Panc1 (cell line): Measurements from ENCODE around the gene SCAMP5. TPM values are rescaled to one million over a fixed set of nuclear protein-coding genes. Genes with fewer than 3 reads are reported as not detected.

Experiments used
- ATAC-seq: fragments of 200-7000 bp; cut with Tn5 transposase; 2 replicates; pipeline ENCODE4 v1.9.1; 2020; ENCODE audit warnings: mild to moderate bottlenecking, moderate library complexity
- BruUV-seq: library from RNA; stranded (reverse); fragments of 400-500 nt; replicated peaks from 2 replicates; lab custom pipeline; 2021; lab: Mats Ljungman, UMichigan
- CTCF ChIA-PET: fragments of 300-600 bp; sonication (Branson Sonifier 250); formaldehyde crosslinking; loops from one replicate; lab custom pipeline; 2022; ENCODE audit warnings: antibody characterized with exemption; lab: Charles Lee
- POLR2A ChIA-PET: fragments of 300-600 bp; sonication (Branson Sonifier 250); formaldehyde crosslinking; loops from one replicate; lab custom pipeline; 2022; ENCODE audit warnings: antibody characterized with exemption; lab: Charles Lee
- DNase-seq: peaks from one replicate; pipeline ENCODE4 v3.0.0-alpha.2; 2010; ENCODE audit warnings: low read depth, low spot score
- H3K27ac ChIP-seq: 2 replicates; pipeline ENCODE4 v1.5.1; 2011; ENCODE audit warnings: mild to moderate bottlenecking, low read length, inconsistent platforms
- H3K27me3 ChIP-seq: fragments of 200-500 bp; sonication (Bioruptor generic); 2 replicates; pipeline ENCODE4 v1.6.0; 2014; ENCODE audit warnings: low read length, inconsistent platforms; ENCODE audit not compliant: control insufficient read depth, insufficient read depth
- H3K36me3 ChIP-seq: fragments of 200-500 bp; sonication (Bioruptor generic); 2 replicates; pipeline ENCODE4 v1.5.1; 2014; ENCODE audit warnings: inconsistent platforms, mild to moderate bottlenecking, low read length, moderate library complexity; ENCODE audit not compliant: control insufficient read depth, insufficient read depth
- H3K4me1 ChIP-seq: 2 replicates; pipeline ENCODE4 v1.5.1; 2011; ENCODE audit warnings: inconsistent platforms, mild to moderate bottlenecking, low read length, moderate library complexity; ENCODE audit not compliant: control insufficient read depth, insufficient read depth
- H3K4me3 ChIP-seq, 2 experiments: 2 replicates each; pipeline ENCODE4 v1.5.1; 2011 to 2012; ENCODE audit warnings: low read depth in 2 of 2, low read length in 2 of 2, mild to moderate bottlenecking in 2 of 2, inconsistent platforms in 1 of 2, moderate library complexity in 1 of 2
- H3K9me3 ChIP-seq: fragments of 200-500 bp; sonication (Bioruptor generic); 2 replicates; pipeline ENCODE4 v1.5.1; 2014; ENCODE audit warnings: low read depth, mild to moderate bottlenecking, inconsistent platforms, low read length, moderate library complexity; ENCODE audit not compliant: control insufficient read depth, insufficient read depth
- POLR2AphosphoS5 ChIP-seq: IDR thresholded peaks from 2 replicates; pipeline ENCODE4 v1.6.1; 2012; ENCODE audit warnings: mild to moderate bottlenecking, low read depth, low read length, moderate library complexity
- SIN3A ChIP-seq: IDR thresholded peaks from 2 replicates; pipeline ENCODE4 v1.6.1; 2012; ENCODE audit warnings: low read depth, mild to moderate bottlenecking, low read length, moderate library complexity, borderline replicate concordance; ENCODE audit not compliant: insufficient read depth
- TCF7L2 ChIP-seq: IDR thresholded peaks from 2 replicates; pipeline ENCODE4 v1.6.1; 2011; ENCODE audit warnings: mild to moderate bottlenecking, low read depth, low read length, inconsistent platforms
- in situ Hi-C: cut with HindIII; loops from 2 replicates; pipeline ENCODE4 v1.10.0; 2016; ENCODE audit warnings: low sequenced_read_pairs, low pct_unique_long_range_greater_than_20kb
- intact Hi-C: fragments of 100-400 bp; cut with micrococcal nuclease; formaldehyde crosslinking; loops from one replicate; pipeline ENCODE4 v1.10.0; 2022; ENCODE audit not compliant: unreplicated experiment
- total RNA-seq: library from RNA; stranded (reverse); gene quantifications from one replicate; pipeline ENCODE4 v1.2.1, GENCODE V29; 2021; ENCODE audit not compliant: unreplicated experiment
- TF ChIP-seq, protein P1 (sequence below), 2 experiments: IDR thresholded peaks; 2 replicates each; pipeline ENCODE4 v1.6.1; 2011 to 2012; ENCODE audit warnings: low read depth in 2 of 2, control low read depth in 1 of 2, low read length in 1 of 2, mild to moderate bottlenecking in 1 of 2, moderate library complexity in 1 of 2; ENCODE audit not compliant: insufficient read depth in 1 of 2
- TF ChIP-seq, protein P2 (sequence below): fragments of 450-650 bp; IDR thresholded peaks from 2 replicates; pipeline ENCODE4 v1.5.1; 2017; ENCODE audit warnings: mild to moderate bottlenecking

SCAMP5 gene
- total RNA-seq, 1 experiment from 2014 or later: 11.2 TPM

DNA sequence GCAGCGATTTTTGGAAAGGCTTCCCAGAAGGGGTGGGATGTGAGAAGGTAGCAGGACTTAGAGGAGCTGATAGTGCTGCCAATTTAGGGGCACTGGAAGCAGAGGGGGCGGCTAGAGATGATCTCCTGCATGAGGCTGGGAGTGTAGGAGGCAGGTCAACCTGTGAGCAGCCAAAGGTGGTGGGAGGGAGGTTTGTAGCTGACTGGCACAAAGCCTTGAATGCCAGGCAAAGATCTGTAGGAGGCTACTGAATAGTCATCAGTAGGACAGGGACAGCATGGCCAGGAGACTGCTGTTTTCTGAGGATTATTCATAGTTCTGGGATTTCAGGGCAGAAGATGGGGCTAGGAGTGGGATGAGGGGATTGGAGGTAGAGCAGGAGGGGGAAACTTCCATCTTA lies 2.2 kb downstream of the SCAMP5 start:
- H3K36me3 ChIP-seq: no peaks in the 10 kb centered on the region
- no peaks in the 10 kb centered on the region for H3K27me3 ChIP-seq
- TF ChIP-seq SIN3A (no peak), TCF7L2 (no peak), POLR2AphosphoS5 (no peak)
- TF ChIP-seq, protein P1, sequence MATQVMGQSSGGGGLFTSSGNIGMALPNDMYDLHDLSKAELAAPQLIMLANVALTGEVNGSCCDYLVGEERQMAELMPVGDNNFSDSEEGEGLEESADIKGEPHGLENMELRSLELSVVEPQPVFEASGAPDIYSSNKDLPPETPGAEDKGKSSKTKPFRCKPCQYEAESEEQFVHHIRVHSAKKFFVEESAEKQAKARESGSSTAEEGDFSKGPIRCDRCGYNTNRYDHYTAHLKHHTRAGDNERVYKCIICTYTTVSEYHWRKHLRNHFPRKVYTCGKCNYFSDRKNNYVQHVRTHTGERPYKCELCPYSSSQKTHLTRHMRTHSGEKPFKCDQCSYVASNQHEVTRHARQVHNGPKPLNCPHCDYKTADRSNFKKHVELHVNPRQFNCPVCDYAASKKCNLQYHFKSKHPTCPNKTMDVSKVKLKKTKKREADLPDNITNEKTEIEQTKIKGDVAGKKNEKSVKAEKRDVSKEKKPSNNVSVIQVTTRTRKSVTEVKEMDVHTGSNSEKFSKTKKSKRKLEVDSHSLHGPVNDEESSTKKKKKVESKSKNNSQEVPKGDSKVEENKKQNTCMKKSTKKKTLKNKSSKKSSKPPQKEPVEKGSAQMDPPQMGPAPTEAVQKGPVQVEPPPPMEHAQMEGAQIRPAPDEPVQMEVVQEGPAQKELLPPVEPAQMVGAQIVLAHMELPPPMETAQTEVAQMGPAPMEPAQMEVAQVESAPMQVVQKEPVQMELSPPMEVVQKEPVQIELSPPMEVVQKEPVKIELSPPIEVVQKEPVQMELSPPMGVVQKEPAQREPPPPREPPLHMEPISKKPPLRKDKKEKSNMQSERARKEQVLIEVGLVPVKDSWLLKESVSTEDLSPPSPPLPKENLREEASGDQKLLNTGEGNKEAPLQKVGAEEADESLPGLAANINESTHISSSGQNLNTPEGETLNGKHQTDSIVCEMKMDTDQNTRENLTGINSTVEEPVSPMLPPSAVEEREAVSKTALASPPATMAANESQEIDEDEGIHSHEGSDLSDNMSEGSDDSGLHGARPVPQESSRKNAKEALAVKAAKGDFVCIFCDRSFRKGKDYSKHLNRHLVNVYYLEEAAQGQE (IDR thresholded peaks at IDR 0.05; ENCODE audit: insufficient read depth in 1 of 2, low read depth in 2 of 2, low read length in 1 of 2): no peak
- TF ChIP-seq, protein P2, sequence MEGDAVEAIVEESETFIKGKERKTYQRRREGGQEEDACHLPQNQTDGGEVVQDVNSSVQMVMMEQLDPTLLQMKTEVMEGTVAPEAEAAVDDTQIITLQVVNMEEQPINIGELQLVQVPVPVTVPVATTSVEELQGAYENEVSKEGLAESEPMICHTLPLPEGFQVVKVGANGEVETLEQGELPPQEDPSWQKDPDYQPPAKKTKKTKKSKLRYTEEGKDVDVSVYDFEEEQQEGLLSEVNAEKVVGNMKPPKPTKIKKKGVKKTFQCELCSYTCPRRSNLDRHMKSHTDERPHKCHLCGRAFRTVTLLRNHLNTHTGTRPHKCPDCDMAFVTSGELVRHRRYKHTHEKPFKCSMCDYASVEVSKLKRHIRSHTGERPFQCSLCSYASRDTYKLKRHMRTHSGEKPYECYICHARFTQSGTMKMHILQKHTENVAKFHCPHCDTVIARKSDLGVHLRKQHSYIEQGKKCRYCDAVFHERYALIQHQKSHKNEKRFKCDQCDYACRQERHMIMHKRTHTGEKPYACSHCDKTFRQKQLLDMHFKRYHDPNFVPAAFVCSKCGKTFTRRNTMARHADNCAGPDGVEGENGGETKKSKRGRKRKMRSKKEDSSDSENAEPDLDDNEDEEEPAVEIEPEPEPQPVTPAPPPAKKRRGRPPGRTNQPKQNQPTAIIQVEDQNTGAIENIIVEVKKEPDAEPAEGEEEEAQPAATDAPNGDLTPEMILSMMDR: no peak
- no peak for DNase-seq
- no peak overlapping the region for H3K27ac ChIP-seq
- in situ Hi-C loops (no loop called here), intact Hi-C loops (no loop called here)
- CTCF ChIA-PET: no interaction called here
- POLR2A ChIA-PET: no interaction called here
- peaks cover 3% of the 10 kb centered on the region; the same call in 1 of the 2 replicates for H3K4me1 ChIP-seq
- no peaks in the 10 kb centered on the region for H3K9me3 ChIP-seq
- BruUV-seq: no TSS peak
- no peak overlapping the region for H3K4me3 ChIP-seq
- ATAC-seq: no peak

DNA sequence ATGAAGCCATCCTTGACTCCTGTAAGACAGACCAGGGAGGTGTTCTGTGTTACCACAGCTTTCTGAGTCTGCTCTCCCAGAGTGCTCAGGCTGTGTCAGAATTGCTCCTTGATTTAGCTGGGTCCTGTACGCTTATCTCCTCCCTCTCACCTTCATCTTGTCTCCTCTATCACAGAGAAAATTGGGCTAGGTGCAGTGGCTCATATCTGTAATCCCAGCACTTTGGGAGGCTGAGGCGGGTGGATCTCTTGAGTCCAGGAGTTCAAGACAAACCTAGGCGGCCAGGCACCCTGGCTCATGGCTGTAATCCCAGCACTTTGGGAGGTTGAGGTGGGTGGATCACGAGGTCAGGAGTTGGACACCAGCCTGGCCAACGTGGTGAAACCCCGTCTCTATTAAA lies 5.9 kb downstream of the SCAMP5 start:
- no peak for DNase-seq
- ChIA-PET CTCF (interaction anchor here (0.7 kb wide), 2 partner anchors 24 to 98 kb away, joined by 4 to 10 read pairs; no protein-coding TSS in a partner anchor), POLR2A (interaction anchor here (0.7 kb wide), 1 partner anchor 20 kb away, joined by 9 read pairs; no protein-coding TSS in a partner anchor)
- intact Hi-C loops (no loop called here), in situ Hi-C loops (no loop called here)
- no peaks in the 10 kb centered on the region for H3K9me3 ChIP-seq
- no peak overlapping the region for H3K4me3 ChIP-seq
- no peaks in the 10 kb centered on the region for H3K27me3 ChIP-seq
- TF ChIP-seq, protein P1 (IDR thresholded peaks at IDR 0.05; ENCODE audit: insufficient read depth in 1 of 2, low read depth in 2 of 2, low read length in 1 of 2): no peak
- TF ChIP-seq SIN3A: no peak
- TF ChIP-seq, protein P2: no peak
- no peak for TF ChIP-seq TCF7L2
- no peak for TF ChIP-seq POLR2AphosphoS5
- H3K27ac ChIP-seq: no peak overlapping the region
- H3K4me1 ChIP-seq: no peaks in the 10 kb centered on the region; the same call in 1 of the 2 replicates
- no TSS peak for BruUV-seq
- H3K36me3 ChIP-seq: no peaks in the 10 kb centered on the region
- no peak for ATAC-seq
